Amniotic epithelial cell (primary cell): ENCODE results near the gene SLC15A1.

Experiments used
- DNase-seq: peaks from one replicate; pipeline ENCODE4 v3.0.0-alpha.2; 2010; ENCODE audit warnings: low read depth

Gene SLC15A1

GRCh38 chr13:98752467-98753290 lies at the start of gene SLC15A1:
TSS of gene SLC15A1 (minus strand) at chr13:98752672. CDS start at chr13:98752598, 74 bp downstream.
- DNase-seq: no peak

DNA sequence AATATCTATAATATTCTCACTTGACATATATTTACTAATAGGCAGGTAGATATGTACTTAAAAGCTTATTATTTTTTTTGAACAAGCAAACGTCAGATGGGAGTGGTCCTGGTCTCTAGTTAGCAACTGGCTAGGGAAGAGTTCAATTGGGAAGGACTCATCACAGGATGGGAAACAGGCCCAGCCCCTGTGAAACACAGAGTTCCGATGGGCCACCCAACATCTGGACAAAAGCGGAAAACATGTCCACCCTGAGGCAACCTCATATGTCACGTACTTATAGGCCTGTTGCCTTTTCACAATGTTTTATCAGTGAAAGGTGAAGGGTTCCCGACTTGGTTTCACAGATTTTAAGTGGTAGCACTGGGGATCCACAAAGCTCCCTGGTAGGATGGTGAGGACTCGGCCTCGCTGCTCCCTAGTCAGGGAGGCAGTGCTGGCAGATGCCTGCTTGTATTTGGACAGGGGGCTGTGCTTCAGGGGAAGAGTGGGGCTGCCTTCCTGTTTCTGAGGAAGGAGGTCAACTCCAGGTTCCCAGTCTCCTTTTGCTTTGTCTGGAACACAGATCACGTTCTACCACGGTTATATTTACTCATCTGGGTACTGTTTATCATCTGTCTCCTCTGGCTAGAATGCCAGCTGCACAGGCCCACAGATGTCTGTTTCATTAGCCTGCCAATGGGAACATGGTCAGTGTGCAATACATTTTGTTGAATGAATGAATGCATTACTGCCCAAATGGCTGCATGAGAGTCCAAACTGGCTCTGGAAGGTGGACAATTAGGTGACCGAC lies 49.4 kb upstream of the SLC15A1 start:
- DNase-seq: no peak

- DNase-seq: no peak
These were observed 47.6 kb upstream of the SLC15A1 start for GRCh38 chr13:98800078-98800477.

DNA sequence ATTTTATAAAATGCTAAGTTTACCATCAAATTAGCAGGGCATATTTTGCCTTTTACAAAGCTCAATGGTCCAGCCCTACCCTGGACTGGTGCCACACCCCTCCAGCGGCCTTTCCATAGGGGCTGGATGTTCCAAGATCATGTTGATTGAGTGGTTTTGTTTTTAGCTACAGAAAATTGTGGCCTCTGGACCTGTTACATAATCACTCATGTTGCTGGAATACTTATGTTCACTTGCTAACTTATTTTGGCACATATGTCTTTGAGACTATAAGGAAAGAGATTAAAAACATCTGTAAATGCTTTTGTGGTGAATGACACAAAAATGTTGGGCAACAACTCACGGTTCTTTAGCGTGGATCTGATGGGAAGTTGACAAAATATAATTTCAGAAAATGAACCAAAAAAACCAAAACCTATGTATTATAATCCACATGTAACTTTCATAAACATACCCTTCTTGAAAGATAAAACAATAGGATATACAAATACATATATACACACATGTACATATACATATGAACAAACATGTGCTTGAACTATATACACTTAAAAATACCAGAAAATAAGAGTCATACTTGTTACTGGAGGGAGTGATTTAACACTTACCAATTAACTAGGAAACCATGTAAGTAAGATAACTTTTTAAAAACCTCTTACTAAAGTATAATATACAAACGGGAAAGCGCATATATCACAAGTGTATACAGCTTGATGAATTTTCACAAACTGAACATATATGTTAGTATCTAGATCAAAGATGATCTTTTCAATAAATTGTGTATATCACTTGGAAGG lies 46.6 kb upstream of the SLC15A1 start:
- DNase-seq: peak; percentile 69

- peak; percentile 21 for DNase-seq
These were observed 45.0 kb upstream of the SLC15A1 start for GRCh38 chr13:98797456-98797855.

DNA sequence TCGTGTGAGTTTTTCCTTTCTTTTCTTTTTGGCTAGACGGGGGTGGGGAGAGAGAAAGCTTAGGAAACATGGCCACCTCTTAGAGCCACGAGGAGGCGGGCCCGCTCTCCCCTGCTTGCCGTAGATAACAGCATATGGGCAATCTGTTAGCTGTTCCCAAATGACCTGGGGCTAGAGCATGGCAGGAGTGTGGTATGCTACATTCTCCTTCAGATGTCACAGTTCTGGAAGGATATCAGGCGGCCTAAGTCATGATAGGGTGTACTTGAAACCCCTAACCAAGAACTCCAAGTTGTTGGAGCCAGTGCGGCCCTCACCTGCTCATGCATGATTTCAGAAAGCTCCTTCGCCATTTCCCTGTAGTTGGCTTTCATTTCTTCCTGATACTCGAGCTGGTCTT lies 44.3 kb upstream of the SLC15A1 start:
- DNase-seq: no peak

DNA sequence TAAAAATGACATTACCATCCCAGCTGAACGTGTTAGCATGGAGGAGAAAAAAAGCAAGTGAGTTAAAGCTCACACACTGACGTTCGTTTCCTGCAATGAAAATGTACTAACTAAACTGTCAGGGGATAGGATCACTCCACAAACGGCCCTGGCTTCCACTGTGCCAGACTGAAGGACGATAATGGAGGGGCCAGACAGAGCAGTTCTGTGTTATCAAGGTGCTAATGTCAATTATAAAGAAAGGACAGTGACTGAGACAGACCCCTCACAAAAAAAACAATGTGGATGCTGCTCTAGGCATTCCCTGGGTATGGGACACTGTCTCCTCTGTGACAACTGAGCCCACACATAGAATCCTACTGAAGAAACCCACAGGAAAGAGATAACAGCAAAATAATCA lies 43.7 kb upstream of the SLC15A1 start:
- DNase-seq: no peak

- no peak for DNase-seq
These were observed 42.7 kb upstream of the SLC15A1 start for GRCh38 chr13:98795220-98795619.

DNA sequence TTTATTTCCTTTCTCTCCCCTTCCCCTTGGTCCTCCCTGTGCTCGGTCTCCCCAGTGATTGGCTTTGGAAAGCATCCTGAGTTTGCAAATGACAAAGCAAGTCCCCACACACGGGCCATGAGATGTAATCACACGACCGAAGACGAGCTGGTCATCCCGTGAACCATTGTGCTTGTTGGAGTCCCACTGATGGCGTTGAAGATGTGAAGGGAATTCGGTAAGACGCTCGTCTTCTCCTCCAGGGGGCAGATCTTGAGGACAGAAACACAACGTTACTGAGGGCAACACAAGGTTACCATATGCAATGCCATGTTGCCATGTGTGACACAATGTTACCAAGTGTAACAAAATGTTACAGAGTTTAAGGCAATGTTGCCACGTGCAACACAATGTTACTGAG lies 42.0 kb upstream of the SLC15A1 start:
- no peak for DNase-seq

DNA sequence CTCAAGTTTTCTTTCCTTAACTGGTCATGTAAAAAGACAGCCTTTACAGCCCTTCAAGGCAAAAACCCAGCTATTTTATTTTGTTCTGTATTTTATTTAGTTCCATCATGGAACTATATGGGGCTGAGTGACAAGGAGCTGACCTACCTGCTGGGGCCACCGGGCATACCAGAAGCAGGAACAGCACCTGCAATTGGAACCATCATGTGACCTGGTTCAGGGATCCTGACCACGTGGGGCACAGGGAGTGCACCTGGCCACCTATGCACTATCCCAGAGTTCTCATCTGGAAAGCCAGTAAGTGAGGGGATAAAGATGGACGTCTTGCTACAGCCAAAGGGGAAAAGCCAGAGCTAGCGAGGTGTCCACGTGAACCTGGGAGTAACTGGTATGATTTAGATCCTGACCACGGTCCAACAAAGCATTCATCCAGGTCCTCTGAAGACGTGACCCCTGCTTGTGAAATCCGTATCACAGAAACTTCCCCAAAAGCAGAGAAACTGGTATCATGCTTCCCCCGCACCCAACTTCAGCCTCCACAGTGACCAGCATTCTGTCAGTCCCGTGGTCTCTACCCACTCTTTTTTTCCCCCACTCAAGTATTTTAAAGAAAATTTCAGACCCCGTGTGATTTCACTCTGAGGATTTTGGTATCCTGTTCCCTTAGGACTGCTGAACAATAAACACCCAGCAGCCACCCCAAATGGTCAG lies 40.5 kb upstream of the SLC15A1 start:
- no peak for DNase-seq

DNA sequence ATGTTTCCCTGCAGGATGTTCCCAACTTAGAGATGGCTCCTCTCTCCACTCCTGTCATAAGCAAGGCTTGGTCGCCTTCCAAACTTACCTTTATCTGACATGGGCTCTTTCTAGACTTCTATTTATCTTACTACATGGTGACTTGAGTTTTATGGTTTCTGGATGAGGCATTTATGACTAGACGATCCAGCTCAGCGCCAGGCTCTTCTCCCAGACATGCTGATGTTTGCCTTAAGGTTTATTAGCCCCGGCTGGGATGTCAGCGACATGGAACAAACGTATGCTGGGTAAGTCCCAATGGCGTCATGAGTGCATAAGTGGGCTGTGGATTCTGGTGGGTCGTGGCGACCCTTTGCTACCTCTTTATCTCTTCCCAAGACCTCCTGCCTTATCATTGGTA lies 39.8 kb upstream of the SLC15A1 start:
- no peak for DNase-seq

GRCh38 chr13:98791611-98792010 lies 39.1 kb upstream of the SLC15A1 start:
- no peak for DNase-seq

DNA sequence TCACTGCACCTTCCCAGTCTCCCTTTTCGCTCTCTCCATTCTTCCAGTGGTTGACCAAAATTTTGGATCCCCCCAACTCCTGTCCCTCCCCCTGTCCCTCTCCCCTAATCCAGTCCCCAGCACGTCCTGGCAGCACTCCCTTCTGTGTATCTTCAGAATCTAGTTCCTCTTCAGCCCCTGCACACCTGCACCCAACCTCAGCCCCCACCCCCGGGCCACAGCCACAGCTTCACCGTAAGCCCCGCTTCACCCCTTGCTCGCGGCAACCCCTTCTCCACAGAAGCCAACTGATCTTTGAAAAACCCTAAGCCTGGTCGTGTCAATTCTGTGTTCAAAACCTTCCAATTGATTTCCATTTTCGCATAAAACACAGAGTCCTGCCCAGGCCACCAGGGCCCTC lies 35.5 kb upstream of the SLC15A1 start:
- no peak for DNase-seq

DNA sequence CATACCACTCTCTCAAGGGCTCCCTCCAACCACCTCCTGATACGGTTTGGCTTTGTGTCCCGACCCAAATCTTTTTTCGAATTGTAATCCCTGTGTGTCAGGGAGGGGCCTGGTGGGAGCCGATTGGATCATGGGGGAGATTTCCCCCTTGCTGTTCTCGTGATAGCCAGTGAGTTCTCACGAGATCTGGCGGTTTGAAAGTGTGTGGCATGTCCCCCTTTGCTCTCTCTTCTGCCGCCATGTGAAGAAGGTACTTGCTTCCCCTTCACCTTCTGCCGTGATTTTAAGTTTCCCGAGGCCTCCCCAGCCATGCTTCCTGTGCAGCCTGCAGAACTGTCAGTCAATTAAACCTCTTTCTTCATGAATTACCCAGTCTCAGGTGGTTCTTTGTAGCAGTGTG lies 34.7 kb upstream of the SLC15A1 start:
- no peak for DNase-seq

GRCh38 chr13:98786023-98786422 lies 33.6 kb upstream of the SLC15A1 start:
- DNase-seq: no peak

DNA sequence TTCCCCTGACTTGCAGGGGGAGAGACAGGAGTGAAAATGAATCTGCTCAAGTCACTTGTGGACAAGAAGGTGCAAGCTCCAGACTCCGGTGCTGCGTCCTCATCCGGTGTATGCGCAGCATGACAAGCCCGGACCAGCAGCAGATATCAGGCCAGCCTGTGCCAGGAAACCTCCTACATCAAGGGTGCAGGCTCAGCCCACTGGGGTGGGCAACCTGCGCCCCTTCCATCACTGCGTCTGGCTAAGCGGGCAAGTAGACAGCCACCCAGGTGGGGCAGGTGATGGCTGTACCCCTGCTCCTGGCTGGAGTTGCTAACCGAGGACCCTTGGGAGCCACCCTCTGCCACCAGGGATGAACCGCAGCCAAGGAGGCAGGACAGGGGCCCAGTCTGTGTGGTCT lies 32.9 kb upstream of the SLC15A1 start:
- no peak for DNase-seq

- no peak for DNase-seq
These were observed 32.2 kb upstream of the SLC15A1 start for GRCh38 chr13:98784666-98785065.

DNA sequence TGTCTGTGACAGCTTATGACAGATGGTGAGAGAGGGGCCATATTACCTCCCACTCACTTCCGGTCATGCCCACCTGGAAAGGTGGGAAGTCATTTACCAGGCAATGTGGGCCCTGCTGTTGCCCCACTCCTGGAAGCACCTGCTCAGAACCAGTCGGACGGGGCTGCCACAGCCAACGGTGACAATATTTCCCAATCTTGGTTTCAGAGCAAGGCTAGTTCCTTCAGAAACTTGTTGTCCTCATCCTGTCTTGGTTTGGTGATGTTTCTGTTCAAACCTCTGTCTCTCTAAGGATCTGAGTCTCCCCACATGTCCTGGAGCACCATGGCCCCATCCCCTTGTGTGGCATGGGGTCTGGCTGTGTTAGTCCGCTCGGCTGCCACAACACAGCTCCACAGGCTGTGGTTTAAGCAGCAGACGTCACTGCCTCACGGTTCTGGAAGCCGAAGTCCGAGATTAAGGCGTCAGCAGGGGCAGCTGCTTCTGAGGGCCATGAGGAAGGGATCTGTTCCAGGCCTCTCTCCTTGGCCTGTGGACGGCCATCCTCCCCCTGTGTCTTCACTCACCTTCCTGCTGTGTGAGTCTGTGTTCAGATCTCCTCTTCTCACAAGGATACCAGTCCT lies 31.5 kb upstream of the SLC15A1 start:
- no peak for DNase-seq

DNA sequence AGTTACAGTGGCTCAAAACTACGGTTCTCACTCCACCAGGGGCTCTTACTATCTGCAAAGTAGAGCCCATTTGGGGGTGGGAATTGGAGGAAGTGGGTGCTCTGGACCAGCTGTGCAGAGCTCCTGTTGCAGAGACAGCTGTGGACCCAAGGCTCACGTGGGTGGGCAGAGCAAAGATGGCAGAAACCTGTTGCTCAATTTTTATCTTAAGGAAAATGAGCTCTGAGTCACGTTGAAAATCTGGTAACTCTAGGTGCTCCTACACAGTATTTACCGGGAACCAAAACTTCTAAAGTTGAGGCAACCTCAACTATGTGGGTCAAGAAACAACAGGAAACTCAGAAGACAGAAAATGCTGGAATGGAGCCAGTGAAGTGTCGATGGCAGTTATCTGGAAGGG lies 30.2 kb upstream of the SLC15A1 start:
- DNase-seq: peak; percentile 92

DNA sequence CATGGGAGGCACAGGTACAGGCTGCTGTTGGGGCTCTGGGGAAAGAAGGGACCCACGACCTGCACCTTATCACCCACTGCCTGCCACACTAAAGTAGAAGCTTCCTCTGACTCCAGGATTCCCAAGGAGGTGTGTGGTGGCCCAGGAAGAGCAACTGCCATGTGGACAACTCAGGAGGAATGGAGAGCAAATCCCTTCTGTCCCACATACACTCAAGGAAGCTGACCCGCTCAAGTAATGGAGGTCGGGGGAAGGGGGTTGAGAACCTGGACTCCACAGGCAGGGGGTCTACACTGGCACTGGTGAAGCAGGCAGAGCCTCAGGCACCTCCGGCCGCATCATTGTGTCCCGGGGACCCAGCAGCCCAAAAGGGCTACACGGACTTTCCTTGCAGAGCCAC lies 29.4 kb upstream of the SLC15A1 start:
- DNase-seq: no peak

- no peak for DNase-seq
These were observed 29.0 kb upstream of the SLC15A1 start for GRCh38 chr13:98781470-98781869.
